ENCODE results near the gene PRMT1.
"Not testable (repeated sequence)": the region's sequence is repeated elsewhere in the genome, so short reads cannot be mapped to it uniquely, and the experiment has no call there.

PRMT1 gene

GRCh38 chr19:49677231-49677900 lies at the start of gene PRMT1:
PRMT1 (plus strand) TSS chr19:49677271; CDS start chr19:49677281, 10 bp downstream.
- DNase-seq = no peak

GRCh38 chr19:49629659-49630058 lies 47.4 kb upstream of the PRMT1 start:
- DNase-seq = no peak

- DNase-seq = no peak
Observed at GRCh38 chr19:49631014-49631588, 46.0 kb upstream of the PRMT1 start.

- no peak for DNase-seq
Observed at GRCh38 chr19:49631610-49632192, 45.4 kb upstream of the PRMT1 start.

- no peak for DNase-seq
Observed at GRCh38 chr19:49632576-49632975, 44.5 kb upstream of the PRMT1 start.

- not testable (repeated sequence) for DNase-seq
Observed at GRCh38 chr19:49633273-49633672, 43.8 kb upstream of the PRMT1 start.

- no peak for DNase-seq
Observed at GRCh38 chr19:49635530-49636232, 41.4 kb upstream of the PRMT1 start.

GRCh38 chr19:49636233-49636932 lies 40.7 kb upstream of the PRMT1 start:
- DNase-seq = no peak

- no peak for DNase-seq
Observed at GRCh38 chr19:49637821-49638738, 39.0 kb upstream of the PRMT1 start.

- no peak for DNase-seq
Observed at GRCh38 chr19:49639401-49640112, 37.5 kb upstream of the PRMT1 start.

GRCh38 chr19:49640113-49640898 lies 36.8 kb upstream of the PRMT1 start, which contains the start of gene RRAS:
RRAS (minus strand) TSS chr19:49640143; CDS start chr19:49640098, 45 bp downstream.
- DNase-seq = peak; percentile 99

- DNase-seq = peak; percentile 98
Observed at GRCh38 chr19:49641688-49642491, 35.2 kb upstream of the PRMT1 start, which contains the start of gene SCAF1. SCAF1 (plus strand) TSS chr19:49642209; CDS start chr19:49645027, 2,818 bp downstream.

GRCh38 chr19:49642492-49643035 lies 34.5 kb upstream of the PRMT1 start:
- no peak for DNase-seq

GRCh38 chr19:49643466-49643865 lies 33.6 kb upstream of the PRMT1 start:
- no peak for DNase-seq

- no peak for DNase-seq
Observed at GRCh38 chr19:49645592-49645991, 31.5 kb upstream of the PRMT1 start.

- DNase-seq = no peak
Observed at GRCh38 chr19:49645995-49646394, 31.1 kb upstream of the PRMT1 start.

GRCh38 chr19:49646586-49646985 lies 30.5 kb upstream of the PRMT1 start:
- no peak for DNase-seq

GRCh38 chr19:49651029-49651819 lies 25.8 kb upstream of the PRMT1 start:
- DNase-seq = no peak
